HepG2 (cell line): ENCODE results near the gene APC2. TPM values are rescaled to one million over a fixed set of nuclear protein-coding genes. Genes with fewer than 3 reads are reported as not detected.

Experiments
- ATAC-seq: fragments of 200-7000 bp; cut with Tn5 transposase; 3 replicates; pipeline ENCODE4 v1.9.1; 2020; ENCODE audit warnings: mild to moderate bottlenecking, moderate library complexity
- BruUV-seq: library from RNA; stranded (reverse); fragments of 400-500 nt; replicated peaks from 2 replicates; lab custom pipeline; 2021; lab: Mats Ljungman, UMichigan
- CTCF ChIA-PET: fragments of 300-600 bp; formaldehyde crosslinking; extraction: SDS; loops from one replicate; lab custom pipeline; 2021; ENCODE audit warnings: low total read pairs, inconsistent platforms, low intra/inter-chr PET ratio; lab: Yijun Ruan, JAX
- POLR2A ChIA-PET: fragments of 350-600 bp; sonication (Branson Sonifier 250); formaldehyde crosslinking; loops from one replicate; lab custom pipeline; 2020; ENCODE audit warnings: antibody characterized with exemption, inconsistent platforms; lab: Yijun Ruan, JAX
- DNase-seq: peaks from one replicate; pipeline ENCODE4 v3.0.0-alpha.2; 2015; ENCODE audit warnings: low spot score
- FAIRE-seq: peaks from 3 replicates; lab custom pipeline; 2011; peaks lifted over from hg19 to GRCh38; lab: Jason Lieb, UNC
- H2AFZ ChIP-seq: one replicate; pipeline ENCODE4 v1.6.1; 2011; ENCODE audit warnings: low read length, inconsistent platforms
- H3K27ac ChIP-seq: fragments of 300-600 bp; 3 replicates; pipeline ENCODE4 v1.8.0; 2011; ENCODE audit warnings: mixed run types, mild to moderate bottlenecking, mixed read lengths, low read length, inconsistent platforms; ENCODE audit not compliant: insufficient read depth; ENCODE audit errors: extremely low read length
- H3K27me3 ChIP-seq, 2 experiments: fragments of 200-600 bp in 1 of 2; 2 replicates in 1 of 2; 3 replicates in 1 of 2; pipeline versions ENCODE4 v1.6.0 to v1.8.0; 2011; ENCODE audit warnings: low read length in 2 of 2, mild to moderate bottlenecking in 2 of 2, moderate library complexity in 2 of 2, inconsistent platforms in 1 of 2; ENCODE audit not compliant: insufficient read depth in 2 of 2, control insufficient read depth in 1 of 2
- H3K36me3 ChIP-seq, 2 experiments: fragments of 200-600 bp in 1 of 2; replicated peaks in 1 of 2; 2 replicates in 1 of 2; 3 replicates in 1 of 2; pipeline versions ENCODE4 v1.5.1 to v1.8.0; 2011; ENCODE audit warnings: low read length in 2 of 2, inconsistent platforms in 1 of 2; ENCODE audit not compliant: insufficient read depth in 2 of 2, control insufficient read depth in 1 of 2
- H3K4me1 ChIP-seq: 2 replicates; pipeline ENCODE4 v1.5.1; 2012; ENCODE audit warnings: low read length, inconsistent platforms; ENCODE audit not compliant: insufficient read depth
- H3K4me2 ChIP-seq: 2 replicates; pipeline ENCODE4 v1.6.0; 2011; ENCODE audit warnings: low read depth, low read length, inconsistent platforms
- H3K4me3 ChIP-seq, 3 experiments: fragments of 200-600 bp in 1 of 3; sonication (generic), shearing (Covaris generic) in 1 of 3; replicated peaks in 1 of 3; 2 replicates each; pipeline ENCODE4 v1.5.1; 2011 to 2016; ENCODE audit warnings: low read length in 3 of 3, inconsistent platforms in 2 of 3, low read depth in 2 of 3, mild to moderate bottlenecking in 2 of 3, control low read depth in 1 of 3, mixed read lengths in 1 of 3; ENCODE audit not compliant: insufficient read depth in 1 of 3
- H3K79me2 ChIP-seq: one replicate; pipeline ENCODE4 v1.6.1; 2011; ENCODE audit warnings: low read length, inconsistent platforms; ENCODE audit not compliant: insufficient read depth
- H3K9ac ChIP-seq: 2 replicates; pipeline ENCODE4 v1.6.0; 2011; ENCODE audit warnings: mild to moderate bottlenecking, low read depth, low read length, inconsistent platforms; ENCODE audit not compliant: insufficient read depth
- H3K9me3 ChIP-seq: 2 replicates; pipeline ENCODE4 v1.5.1; 2012; ENCODE audit warnings: mild to moderate bottlenecking, low read length
- H4K20me1 ChIP-seq: 2 replicates; pipeline ENCODE4 v1.6.0; 2011; ENCODE audit warnings: inconsistent platforms, mild to moderate bottlenecking, low read length, moderate library complexity; ENCODE audit not compliant: insufficient read depth
- AGO2 ChIP-seq: fragments of 200-400 bp; formaldehyde crosslinking; optimal IDR thresholded peaks from 2 replicates; pipeline ENCODE3; 2017; ENCODE audit warnings: mild to moderate bottlenecking, low read depth, low read length, moderate library complexity
- CREBL2 ChIP-seq: sonication (generic); formaldehyde crosslinking; IDR thresholded peaks from 2 replicates; pipeline ENCODE4 v1.8.1; 2023; ENCODE audit warnings: missing genetic modification reagents, mild to moderate bottlenecking, borderline replicate concordance
- CSRNP2 ChIP-seq: sonication (generic); formaldehyde crosslinking; conservative IDR thresholded peaks from 2 replicates; pipeline ENCODE4 v1.8.0; 2022; ENCODE audit warnings: low read depth, missing genetic modification reagents
- DNMT1 ChIP-seq: sonication (generic); formaldehyde crosslinking; IDR thresholded peaks from 2 replicates; pipeline ENCODE4 v1.5.1; 2020; ENCODE audit warnings: mild to moderate bottlenecking, missing genetic modification reagents
- ETS1 ChIP-seq: sonication (generic); formaldehyde crosslinking; IDR thresholded peaks from 2 replicates; pipeline ENCODE4 v1.4.0; 2020; ENCODE audit warnings: missing genetic modification reagents
- PHF21A ChIP-seq: sonication (generic); formaldehyde crosslinking; IDR thresholded peaks from 2 replicates; pipeline ENCODE4 v1.5.0; 2020; ENCODE audit warnings: mild to moderate bottlenecking, missing genetic modification reagents
- RORA ChIP-seq: sonication (generic); formaldehyde crosslinking; IDR thresholded peaks from 2 replicates; pipeline ENCODE4 v1.5.0; 2020; ENCODE audit warnings: mild to moderate bottlenecking, missing genetic modification reagents, moderate library complexity
- ZEB1 ChIP-seq: IDR thresholded peaks from 2 replicates; pipeline ENCODE4 v1.6.1; 2012; ENCODE audit warnings: mild to moderate bottlenecking, low read depth, inconsistent platforms; ENCODE audit not compliant: insufficient replicate concordance
- ZIK1 ChIP-seq: sonication (generic); formaldehyde crosslinking; IDR thresholded peaks from 2 replicates; pipeline ENCODE4 v1.5.0; 2020; ENCODE audit warnings: mild to moderate bottlenecking, low read depth, missing genetic modification reagents, borderline replicate concordance
- ZNF17 ChIP-seq: sonication (generic); formaldehyde crosslinking; IDR thresholded peaks from 2 replicates; pipeline ENCODE4 v1.5.0; 2020; ENCODE audit warnings: mild to moderate bottlenecking, missing genetic modification reagents
- ZNF512B ChIP-seq: sonication (generic); formaldehyde crosslinking; IDR thresholded peaks from 2 replicates; pipeline ENCODE4 v1.5.1; 2020; ENCODE audit warnings: missing genetic modification reagents, mild to moderate bottlenecking, borderline replicate concordance
- ZNF598 ChIP-seq: sonication (generic); formaldehyde crosslinking; IDR thresholded peaks from 2 replicates; pipeline ENCODE4 v1.5.1; 2020; ENCODE audit warnings: mild to moderate bottlenecking, missing genetic modification reagents, borderline replicate concordance
- WGBS: methylation state at CpG from one replicate; pipeline ENCODE4 v1.1.6; 2017; ENCODE audit warnings: low lambda C conversion rate; 5-methylcytosine and 5-hydroxymethylcytosine counted together
- in situ Hi-C: cut with HindIII; loops from 2 replicates; pipeline ENCODE4 v1.10.0; 2017; ENCODE audit warnings: low pct_unique_long_range_greater_than_20kb; ENCODE audit not compliant: extremely low pct_ligation_motif_present
- intact Hi-C: fragments of 100-400 bp; cut with micrococcal nuclease; formaldehyde crosslinking; loops from one replicate; pipeline ENCODE4 v1.10.0; 2022; ENCODE audit not compliant: unreplicated experiment
- polyA plus RNA-seq, 8 experiments: library from polyadenylated mRNA; depleted of rRNA in 3 of 8; stranded (reverse) in 7 of 8; unstranded in 1 of 8; fragments of >200 nt; fragmentation: Illumina TruSeq in 4 of 8; extraction: Trizol in 4 of 8; gene quantifications; 2 replicates each; pipeline versions ENCODE4 v1.2.1 to v1.2.3, GENCODE V29; 2011 to 2016; ENCODE audit warnings: low read depth in 4 of 8, missing spikeins in 1 of 8, mixed read lengths in 1 of 8; ENCODE audit not compliant: insufficient read depth in 1 of 8
- total RNA-seq, 5 experiments: library from RNA; depleted of rRNA; stranded (reverse); fragments of >200 nt; fragmentation: Illumina TruSeq; extraction: Trizol; gene quantifications; 2 replicates each; pipeline ENCODE4 v1.2.3, GENCODE V29; 2016; ENCODE audit warnings: low read depth in 1 of 5

The APC2 gene
- total and polyA plus RNA-seq, 2 of the 13 experiments (the other 11 are each of a cell fraction or from before 2014, with no cell fraction given): 0.08 to 0.22 TPM

- CTCF ChIA-PET: no interaction called here
- intact Hi-C loops: no loop called here
- H3K4me3 ChIP-seq: no peak overlapping the region
- in situ Hi-C loops: no loop called here
- H3K4me2 ChIP-seq: no peak overlapping the region
- POLR2A ChIA-PET: interaction anchor here (0.5 kb wide), 1 partner anchor 303 kb away, joined by 4 read pairs; no protein-coding TSS in a partner anchor
- no peaks in the 10 kb centered on the region for H4K20me1 ChIP-seq
- H3K36me3 ChIP-seq: no peaks in the 10 kb centered on the region
- DNase-seq: no peak
- H3K9ac ChIP-seq: no peak overlapping the region
- FAIRE-seq: no peak
- WGBS: 77% methylated on average over 23 of the region's 40 CpGs
- peaks cover 6% of the 10 kb centered on the region for H3K79me2 ChIP-seq
- no peak overlapping the region for H3K27ac ChIP-seq
- TF ChIP-seq CREBL2 (no peak), PHF21A (CRISPR knock-in tag) (no peak), ZIK1 (CRISPR knock-in tag) (no peak), AGO2 (no peak), ZEB1 (no peak)
- H3K4me1 ChIP-seq: peaks cover 26% of the 10 kb centered on the region
- no TSS peak for BruUV-seq
- H2AFZ ChIP-seq: no peak overlapping the region
- ATAC-seq: no peak
- no peaks in the 10 kb centered on the region for H3K27me3 ChIP-seq
- no peaks in the 10 kb centered on the region for H3K9me3 ChIP-seq
Observed at GRCh38 chr19:1487576-1488281, 37.8 kb downstream of the APC2 start.

GRCh38 chr19:1488282-1488601 lies 38.3 kb downstream of the APC2 start:
- intact Hi-C loops: no loop called here
- Histone ChIP-seq H3K4me1 (peaks cover 26% of the 10 kb centered on the region), H3K9ac (no peak overlapping the region), H3K36me3 (no peaks in the 10 kb centered on the region), H3K79me2 (peaks cover 6% of the 10 kb centered on the region), H3K27ac (no peak overlapping the region), H3K4me2 (no peak overlapping the region), H3K27me3 (no peaks in the 10 kb centered on the region), H3K9me3 (no peaks in the 10 kb centered on the region), H4K20me1 (no peaks in the 10 kb centered on the region), H2AFZ (no peak overlapping the region), H3K4me3 (no peak overlapping the region)
- ChIA-PET POLR2A (interaction anchor here (0.5 kb wide), 1 partner anchor 303 kb away, joined by 4 read pairs; no protein-coding TSS in a partner anchor), CTCF (no interaction called here)
- BruUV-seq: no TSS peak
- no peak for DNase-seq
- in situ Hi-C loops: no loop called here
- no peak for ATAC-seq
- no peak for FAIRE-seq
- WGBS: 72% methylated on average over 8 of the region's 11 CpGs
- TF ChIP-seq ZNF512B: no peak
- no peak for TF ChIP-seq ZNF17 (CRISPR knock-in tag)
- TF ChIP-seq DNMT1: no peak
- no peak for TF ChIP-seq ZNF598 (CRISPR knock-in tag)
- no peak for TF ChIP-seq CSRNP2
- TF ChIP-seq RORA (CRISPR knock-in tag): no peak
- TF ChIP-seq ETS1 (CRISPR knock-in tag): no peak
